HCT116 (cell line): ENCODE data around the gene PTPRQ.
A peak's percentile ranks its signal among the peaks of the same experiment; 100 is the strongest.

ENCODE experiments used
- ATF3 ChIP-seq: IDR thresholded peaks from 2 replicates; pipeline ENCODE4 v1.6.1; 2012
- CEBPB ChIP-seq: IDR thresholded peaks from 2 replicates; pipeline ENCODE4 v1.6.1; 2012; ENCODE audit warnings: low read depth
- CTCF ChIP-seq, 3 experiments: fragments of 200-600 bp in 1 of 3; sonication (generic) in 1 of 3; IDR thresholded peaks in 2 of 3; conservative IDR thresholded peaks in 1 of 3; 2 replicates each; pipeline ENCODE4 v1.5.1; 2012 to 2017; ENCODE audit warnings: low read depth in 2 of 3, low read length in 2 of 3, antibody characterized with exemption in 1 of 3, borderline replicate concordance in 1 of 3, control low read depth in 1 of 3, mild to moderate bottlenecking in 1 of 3, mixed read lengths in 1 of 3, mixed run types in 1 of 3, moderate library complexity in 1 of 3; ENCODE audit not compliant: insufficient read depth in 1 of 3
- EGR1 ChIP-seq: IDR thresholded peaks from 2 replicates; pipeline ENCODE4 v1.6.1; 2012; ENCODE audit warnings: low read depth
- EZH2 ChIP-seq: fragments of 200-600 bp; sonication (generic); IDR thresholded peaks from 2 replicates; pipeline ENCODE4 v1.6.1; 2017; ENCODE audit warnings: antibody characterized with exemption, mixed run types
- EZH2phosphoT487 ChIP-seq: fragments of 200-600 bp; IDR thresholded peaks from 2 replicates; pipeline ENCODE4 v1.6.1; 2018; ENCODE audit warnings: antibody characterized with exemption, borderline replicate concordance
- MAX ChIP-seq: IDR thresholded peaks from 2 replicates; pipeline ENCODE4 v1.6.1; 2012
- POLR2A ChIP-seq: IDR thresholded peaks from 2 replicates; pipeline ENCODE4 v1.7.0; 2011; ENCODE audit warnings: borderline replicate concordance; ENCODE audit not compliant: insufficient read depth, insufficient read length; ENCODE audit errors: extremely low read depth
- POLR2AphosphoS5 ChIP-seq: IDR thresholded peaks from 2 replicates; pipeline ENCODE4 v1.6.1; 2011; ENCODE audit warnings: mild to moderate bottlenecking, low read depth, low read length, moderate library complexity
- RAD21 ChIP-seq: IDR thresholded peaks from 2 replicates; pipeline ENCODE4 v1.6.1; 2012; ENCODE audit warnings: low read depth, mild to moderate bottlenecking
- SIN3A ChIP-seq: IDR thresholded peaks from 2 replicates; pipeline ENCODE4 v1.6.1; 2012; ENCODE audit warnings: low read depth
- ZFX ChIP-seq: fragments of 450-650 bp; IDR thresholded peaks from 2 replicates; pipeline ENCODE4 v1.6.1; 2017

GRCh38 chr12:80413462-80413861 is 30.6 kb upstream of the PTPRQ start:
- TF ChIP-seq CTCF (IDR thresholded peaks at IDR 0.05 in 2 of 3, conservative IDR thresholded peaks at IDR 0.05 in 1 of 3; ENCODE audit: borderline replicate concordance in 1 of 3, insufficient read depth in 1 of 3, low read depth in 2 of 3, low read length in 2 of 3) (no peak), EGR1 (no peak), ZFX (no peak), ATF3 (no peak), POLR2A (no peak), EZH2 (no peak), EZH2phosphoT487 (no peak), CEBPB (no peak), MAX (no peak), POLR2AphosphoS5 (no peak), RAD21 (0 out of 2 replicates have a peak, but pooled peaks have one; percentile 4), SIN3A (no peak)
